ENCODE measurements around the gene SH3BP5.

Gene SH3BP5

DNA sequence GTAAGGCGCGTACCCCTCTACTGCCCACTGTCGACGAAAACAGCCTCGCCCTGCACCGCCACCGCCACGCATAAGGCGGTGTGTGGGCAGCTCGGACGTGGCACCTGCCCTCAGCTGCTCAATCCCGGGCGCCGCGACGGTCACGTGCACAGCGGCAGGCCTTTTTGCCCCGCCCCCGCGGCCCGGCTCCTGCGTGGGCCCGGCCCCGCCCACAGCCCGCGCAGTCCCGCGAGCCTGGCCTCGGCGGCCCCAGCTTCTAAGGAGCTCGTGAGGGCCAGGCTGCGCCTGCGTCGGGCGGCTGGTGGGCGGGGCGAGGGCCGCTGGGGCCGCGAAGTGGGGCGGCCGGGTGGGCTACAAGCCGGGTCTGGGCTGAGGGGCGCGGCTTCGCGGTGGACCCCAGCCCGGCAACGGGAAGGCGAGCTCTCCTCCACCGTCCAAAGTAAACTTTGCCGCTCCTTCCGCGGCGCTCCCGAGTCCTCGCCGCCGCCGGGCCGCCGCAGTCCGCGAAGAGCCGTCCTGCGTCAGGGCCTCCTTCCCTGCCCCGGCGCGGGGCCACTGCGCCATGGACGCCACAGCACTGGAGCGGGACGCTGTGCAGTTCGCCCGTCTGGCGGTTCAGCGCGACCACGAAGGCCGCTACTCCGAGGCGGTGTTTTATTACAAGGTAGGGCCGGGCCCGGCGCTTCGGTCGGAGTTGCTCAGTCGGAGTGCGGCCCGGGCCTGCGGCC lies 126.3 kb downstream of the SH3BP5 start, which contains the start of gene CAPN7:
Gene CAPN7 (plus strand): TSS at position 313 of the 728 bp plus-strand sequence. CDS start 250 bp downstream, at position 563.
- in situ Hi-C loops (cut with HindIII; ENCODE audit: low pct_unique_long_range_greater_than_20kb, low sequenced_read_pairs), result no loop called here

DNA sequence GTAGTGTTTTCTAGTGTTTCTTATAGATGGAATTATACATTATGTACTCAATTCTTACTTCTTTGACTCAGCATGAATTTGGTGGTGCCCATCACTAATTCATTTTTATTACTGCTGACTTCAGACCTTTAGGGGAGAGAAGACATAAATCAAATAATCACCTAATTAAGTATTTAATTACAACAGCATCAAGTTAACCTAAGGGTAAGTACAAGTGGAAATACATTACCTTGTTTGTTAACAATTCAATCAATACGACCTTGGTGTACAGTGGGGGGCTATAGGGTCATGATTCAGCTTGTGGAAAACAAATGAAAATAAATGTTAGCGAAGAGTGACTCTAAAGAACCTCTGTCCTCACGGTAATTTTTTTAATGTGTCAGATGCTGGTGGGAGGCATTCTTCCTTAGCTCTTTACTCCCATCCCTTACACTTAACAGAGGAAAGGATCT lies 126.9 kb downstream of the SH3BP5 start:
- no peak for TF ChIP-seq JUND (IDR thresholded peaks at IDR 0.05; ENCODE audit: low read depth)
- in situ Hi-C loops (cut with HindIII; ENCODE audit: low pct_unique_long_range_greater_than_20kb, low sequenced_read_pairs), result no loop called here

More for the DNA sequence above, 126.3 kb downstream of the SH3BP5 start, which contains the start of gene CAPN7:
- TF ChIP-seq JUND (IDR thresholded peaks at IDR 0.05; ENCODE audit: low read depth), result no peak
- DNase-seq (ENCODE audit: low read depth in 1 of 2, low spot score in 1 of 2), result peak; percentile 96 to 99

More for the DNA sequence above, 126.9 kb downstream of the SH3BP5 start:
- no peak for DNase-seq (ENCODE audit: low read depth in 1 of 2, low spot score in 1 of 2)

Measured in T47D (cell line).